ENCODE data around the gene RBFOX2. TPM values are rescaled to one million over a fixed set of nuclear protein-coding genes. Genes with fewer than 3 reads are reported as not detected.

The RBFOX2 gene
- total and polyA plus RNA-seq, 2 donors (not counting 3 experiments of a cell fraction or from before 2014, with no cell fraction given): 125 to 142 TPM

DNA sequence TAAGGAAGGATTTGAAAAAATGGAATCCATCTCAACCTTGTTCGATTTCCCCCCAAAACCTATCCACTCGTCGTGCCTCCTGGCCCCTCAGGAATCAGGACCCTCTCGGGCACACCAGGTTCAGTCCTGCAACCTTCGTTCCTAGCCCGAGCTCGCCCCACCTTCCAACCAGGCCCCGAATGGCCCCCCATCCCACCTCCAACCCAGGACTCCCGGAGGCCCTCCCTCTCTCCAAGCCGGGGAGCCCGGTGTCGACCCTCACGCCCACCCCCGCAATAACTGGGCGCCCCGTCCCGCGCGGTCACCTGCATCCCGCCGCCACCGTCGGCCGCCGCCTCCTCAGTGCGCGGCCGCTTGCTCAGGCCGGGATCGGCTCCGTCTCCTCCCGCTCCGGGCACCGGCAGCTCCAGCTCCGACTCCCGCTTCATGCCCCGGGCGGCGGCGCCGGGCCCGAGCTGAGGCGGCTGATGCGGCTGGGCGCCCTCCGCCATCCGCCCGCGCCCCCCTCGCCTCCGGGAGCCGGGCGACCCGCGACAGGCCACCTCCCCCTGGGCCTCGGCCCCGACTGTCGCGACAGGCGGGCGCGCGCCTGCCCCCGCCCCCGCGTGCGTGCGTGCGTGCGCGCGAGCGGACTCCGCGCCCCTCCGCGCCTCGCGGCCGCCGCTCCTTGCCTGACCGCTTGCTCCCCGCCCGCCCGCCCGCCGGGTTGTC, 534 bp downstream of the RBFOX2 start:
- Histone ChIP-seq H3K27me3 (ENCODE audit: control insufficient read depth in 2 of 2, insufficient read depth in 2 of 2, low read length in 2 of 2) (no peaks in the 10 kb centered on the region), H3K27ac (ENCODE audit: insufficient read depth, low read depth, low read length) (peak overlapping the region; percentile 53), H3K4me2 (ENCODE audit: insufficient read depth, low read length) (peak overlapping the region; percentile 89), H3K79me2 (ENCODE audit: control insufficient read depth, insufficient read depth, low read length) (peaks cover 45% of the 10 kb centered on the region), H3K9me1 (replicated peaks; ENCODE audit: control insufficient read depth, extremely low read depth, insufficient read depth, low read length) (no peaks in the 10 kb centered on the region), H3K9ac (replicated peaks; ENCODE audit: extremely low read depth, insufficient read depth, low read length) (peak overlapping the region; percentile 93), H2AFZ (ENCODE audit: low read depth, low read length) (peak overlapping the region; percentile 44), H3K4me1 (ENCODE audit: control insufficient read depth, extremely low read depth, insufficient read depth, low read length) (peaks cover 21% of the 10 kb centered on the region), H3K36me3 (ENCODE audit: control insufficient read depth in 2 of 2, extremely low read depth in 1 of 2, insufficient read depth in 2 of 2, low read length in 2 of 2) (peaks cover 0 to 2% of the 10 kb centered on the region in 2 experiments), H4K20me1 (replicated peaks; ENCODE audit: control insufficient read depth, extremely low read depth, insufficient read depth, low read length) (no peaks in the 10 kb centered on the region), H3K9me3 (replicated peaks; ENCODE audit: control insufficient read depth, insufficient read depth, low read length) (no peaks in the 10 kb centered on the region), H3K4me3 (replicated peaks in 1 of 3; ENCODE audit: insufficient read depth in 1 of 3, low read depth in 1 of 3, low read length in 3 of 3) (peak overlapping the region; percentile 60 to 80 (median 74))
- no peak for TF ChIP-seq GATA2 (IDR thresholded peaks at IDR 0.05; ENCODE audit: insufficient read depth, insufficient read length, low read depth, low read length)
- TF ChIP-seq FOS (IDR thresholded peaks at IDR 0.05; ENCODE audit: borderline replicate concordance, insufficient read depth, low read length): no peak
- TF ChIP-seq, protein P1, sequence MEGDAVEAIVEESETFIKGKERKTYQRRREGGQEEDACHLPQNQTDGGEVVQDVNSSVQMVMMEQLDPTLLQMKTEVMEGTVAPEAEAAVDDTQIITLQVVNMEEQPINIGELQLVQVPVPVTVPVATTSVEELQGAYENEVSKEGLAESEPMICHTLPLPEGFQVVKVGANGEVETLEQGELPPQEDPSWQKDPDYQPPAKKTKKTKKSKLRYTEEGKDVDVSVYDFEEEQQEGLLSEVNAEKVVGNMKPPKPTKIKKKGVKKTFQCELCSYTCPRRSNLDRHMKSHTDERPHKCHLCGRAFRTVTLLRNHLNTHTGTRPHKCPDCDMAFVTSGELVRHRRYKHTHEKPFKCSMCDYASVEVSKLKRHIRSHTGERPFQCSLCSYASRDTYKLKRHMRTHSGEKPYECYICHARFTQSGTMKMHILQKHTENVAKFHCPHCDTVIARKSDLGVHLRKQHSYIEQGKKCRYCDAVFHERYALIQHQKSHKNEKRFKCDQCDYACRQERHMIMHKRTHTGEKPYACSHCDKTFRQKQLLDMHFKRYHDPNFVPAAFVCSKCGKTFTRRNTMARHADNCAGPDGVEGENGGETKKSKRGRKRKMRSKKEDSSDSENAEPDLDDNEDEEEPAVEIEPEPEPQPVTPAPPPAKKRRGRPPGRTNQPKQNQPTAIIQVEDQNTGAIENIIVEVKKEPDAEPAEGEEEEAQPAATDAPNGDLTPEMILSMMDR (IDR thresholded peaks at IDR 0.05; ENCODE audit: extremely low read depth in 1 of 2, insufficient read depth in 1 of 2, low read depth in 1 of 2, low read length in 2 of 2): no peak
- no peak for TF ChIP-seq POLR2AphosphoS5 (IDR thresholded peaks at IDR 0.05; ENCODE audit: insufficient read depth, low read depth, low read length)
- no peak for TF ChIP-seq EZH2 (IDR thresholded peaks at IDR 0.05; ENCODE audit: borderline replicate concordance, low read depth, low read length, severe bottlenecking)
- TF ChIP-seq MAX (IDR thresholded peaks at IDR 0.05; ENCODE audit: insufficient read depth, insufficient read length): no peak
- no peak for TF ChIP-seq MYC (IDR thresholded peaks at IDR 0.05; ENCODE audit: low read depth, low read length)
- no peak for TF ChIP-seq POLR2A (IDR thresholded peaks at IDR 0.05; ENCODE audit: low read depth, low read length)
- TF ChIP-seq JUN (IDR thresholded peaks at IDR 0.05; ENCODE audit: borderline replicate concordance, insufficient read depth, insufficient read length, low read depth): no peak
- CTCF ChIA-PET: interaction anchor here (0.8 to 4.3 kb wide), 13 partner anchors 12 to 597 kb away, joined by 3 to 65 read pairs (median 3); no protein-coding TSS in a partner anchor
- dilution Hi-C loops (cut with MboI; ENCODE audit: extremely low pct_ligation_motif_present, low sequenced_read_pairs): no loop called here
- peak; percentile 26 for FAIRE-seq
- BruUV-seq (replicated peaks): no TSS peak
- POLR2A ChIA-PET: interaction anchor here (0.6 to 1.3 kb wide), 3 partner anchors 30 to 67 kb away, joined by 3 to 5 read pairs (median 4); no protein-coding TSS in a partner anchor
- peak; percentile 46 for DNase-seq (ENCODE audit: low read depth, low spot score)
- intact Hi-C loops (cut with micrococcal nuclease): loop anchor here (1.0 to 10.0 kb wide), 6 partner anchors 17 to 253 kb away; no protein-coding TSS in a partner anchor
